ENCODE measurements around the gene TTC24.
"Not testable (repeated sequence)": the region's sequence is repeated elsewhere in the genome, so short reads cannot be mapped to it uniquely, and the experiment has no call there.

Gene TTC24

GRCh38 chr1:156612666-156613065, 33.1 kb downstream of the TTC24 start:
- DNase-seq = no peak

DNA sequence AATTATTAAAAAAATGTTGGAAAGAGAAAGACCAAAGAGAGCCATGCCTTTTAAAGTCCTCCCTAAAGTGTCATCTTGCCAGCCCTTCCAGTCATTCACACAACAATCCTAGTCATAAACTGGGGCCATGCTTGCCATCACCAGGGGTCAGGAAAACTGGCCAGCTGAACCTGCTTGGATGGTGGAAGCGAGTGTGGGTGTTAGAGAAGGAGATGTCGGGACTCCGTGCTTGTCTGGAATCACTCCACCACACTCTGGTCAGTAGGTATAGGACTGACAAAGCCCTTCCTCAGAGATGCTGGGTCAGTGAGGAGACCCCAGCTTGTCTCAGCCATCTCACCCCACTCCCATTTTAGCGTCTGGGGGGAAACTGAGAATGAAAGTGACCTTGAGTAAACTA, 36.4 kb downstream of the TTC24 start:
- no peak for DNase-seq

DNA sequence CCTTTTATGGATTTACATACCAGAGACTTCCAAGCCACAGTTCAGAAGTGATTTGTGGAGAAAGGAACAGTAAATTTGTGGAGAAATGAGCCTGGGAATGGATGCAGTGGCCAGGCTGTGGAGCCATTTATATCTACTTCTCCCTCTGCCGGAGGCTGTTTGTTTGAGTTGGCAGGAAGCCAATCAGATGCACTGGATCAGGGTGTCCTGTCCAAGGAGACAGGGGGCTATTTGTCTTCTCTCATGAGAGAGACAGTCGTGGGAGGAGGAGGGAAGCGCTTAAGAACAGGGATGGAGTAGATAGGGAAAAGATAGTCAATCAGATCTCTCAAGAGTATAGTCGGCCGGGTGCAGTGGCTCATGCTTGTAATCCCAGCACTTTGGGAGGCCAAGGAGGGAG, 36.9 kb downstream of the TTC24 start:
- no peak for DNase-seq

- DNase-seq = no peak
These were observed 39.5 kb downstream of the TTC24 start, which contains the start of gene HAPLN2 for GRCh38 chr1:156618853-156619581. TSS of gene HAPLN2 (plus strand) at chr1:156619415. CDS start at chr1:156623491, 4,076 bp downstream.

DNA sequence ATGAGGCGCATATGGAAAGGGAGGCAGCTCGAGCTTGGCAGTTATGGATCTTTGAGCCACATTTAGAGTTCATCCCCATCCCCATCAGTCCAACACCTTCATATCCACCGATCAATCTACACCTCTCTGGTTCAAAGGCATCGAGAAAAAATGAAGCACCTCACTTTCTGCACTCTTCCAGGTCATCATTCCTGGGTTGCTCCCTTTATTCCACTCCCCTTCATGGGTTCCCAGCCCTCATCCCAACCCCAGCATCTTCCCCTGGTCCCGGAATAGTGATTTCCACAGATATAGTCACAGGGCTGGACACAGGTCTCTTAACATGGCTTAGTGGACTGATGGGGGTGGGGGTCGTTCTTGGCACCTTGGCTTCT, 40.0 kb downstream of the TTC24 start:
- no peak for DNase-seq

- DNase-seq = no peak
These were observed 43.2 kb downstream of the TTC24 start for GRCh38 chr1:156622581-156623297.

GRCh38 chr1:156623946-156624813, 44.7 kb downstream of the TTC24 start:
- peak; percentile 71 to 86 for DNase-seq

- DNase-seq = no peak
These were observed 45.4 kb downstream of the TTC24 start for GRCh38 chr1:156624814-156625435.

GRCh38 chr1:156625436-156626078, 46.0 kb downstream of the TTC24 start:
- DNase-seq = peak; percentile 34 to 51

- no peak for DNase-seq
These were observed 46.5 kb downstream of the TTC24 start for GRCh38 chr1:156626079-156626438.

DNA sequence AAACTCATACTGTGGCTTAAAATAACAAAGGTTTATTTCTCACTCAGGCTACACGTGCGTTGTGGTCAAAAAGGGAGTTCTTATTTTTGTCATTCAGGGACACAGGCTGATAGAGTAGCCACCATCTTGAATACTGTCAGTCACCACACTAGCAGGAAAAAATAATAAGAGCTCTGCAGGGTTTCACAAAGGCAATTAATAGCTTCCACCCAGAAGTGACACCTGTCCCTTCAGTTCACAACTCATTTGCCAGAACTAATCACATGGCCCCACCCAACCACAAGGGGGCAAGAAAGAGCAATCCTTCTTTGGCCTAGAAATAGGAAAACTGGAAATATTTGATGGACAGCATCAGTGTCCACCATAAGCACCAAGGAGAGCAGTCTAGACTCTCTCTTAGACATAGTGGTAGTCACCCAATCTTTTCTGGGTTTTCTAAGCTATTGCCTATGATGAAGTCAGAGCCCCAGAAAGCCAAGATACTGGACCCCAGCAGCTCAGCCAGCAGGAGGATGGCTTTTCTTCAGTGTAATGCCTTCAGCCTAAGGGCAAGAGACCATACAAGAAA, 47.9 kb downstream of the TTC24 start:
- DNase-seq = peak; percentile 27 to 64

DNA sequence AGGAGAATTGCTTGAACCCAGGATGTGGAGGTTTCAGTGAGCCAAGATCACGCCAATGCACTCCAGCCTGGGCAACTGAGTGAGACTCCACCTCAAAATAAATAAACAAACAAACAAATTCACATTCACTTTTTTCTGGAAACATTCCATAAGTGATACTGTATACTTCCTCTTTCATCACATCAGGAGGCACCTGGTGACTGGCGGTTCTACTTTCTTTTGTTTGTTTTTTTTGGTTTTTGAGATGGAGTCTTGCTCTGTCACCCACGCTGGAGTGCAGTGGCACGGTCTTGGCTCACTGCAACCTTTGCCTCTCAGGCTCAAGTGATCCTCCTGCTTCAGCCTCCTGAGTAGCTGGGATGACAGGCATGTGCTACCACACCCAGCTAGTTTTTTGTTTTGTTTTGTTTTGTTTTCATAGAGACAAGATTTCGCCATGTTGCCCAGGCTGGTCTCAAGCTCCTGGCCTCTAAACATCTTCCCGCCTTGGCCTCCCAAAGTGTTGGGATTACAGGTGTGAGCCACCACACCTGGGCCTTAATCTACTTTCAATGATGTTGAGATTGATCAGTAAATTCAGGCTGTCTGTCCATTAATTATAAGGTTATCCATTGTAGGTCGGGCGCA, 50.4 kb downstream of the TTC24 start:
- no peak for DNase-seq

DNA sequence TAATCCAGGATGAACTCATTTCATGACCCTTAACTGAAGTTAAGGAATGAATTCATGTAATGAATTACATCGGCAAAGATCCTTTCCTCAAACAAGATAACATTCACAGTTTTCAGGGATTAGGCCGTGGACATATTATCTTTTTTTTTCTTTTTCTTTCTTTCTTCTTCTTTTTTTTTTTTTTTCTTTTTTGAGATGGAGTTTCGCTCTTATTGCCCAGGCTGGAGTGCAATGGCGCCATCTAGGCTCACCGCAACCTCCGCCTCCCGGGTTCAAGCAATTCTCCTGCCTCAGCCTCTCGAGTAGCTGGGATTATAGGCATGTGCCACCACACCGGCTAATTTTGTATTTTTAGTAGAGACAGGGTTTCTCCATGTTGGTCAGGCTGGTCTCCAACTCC, 51.6 kb downstream of the TTC24 start:
- DNase-seq = not testable (repeated sequence)

DNA sequence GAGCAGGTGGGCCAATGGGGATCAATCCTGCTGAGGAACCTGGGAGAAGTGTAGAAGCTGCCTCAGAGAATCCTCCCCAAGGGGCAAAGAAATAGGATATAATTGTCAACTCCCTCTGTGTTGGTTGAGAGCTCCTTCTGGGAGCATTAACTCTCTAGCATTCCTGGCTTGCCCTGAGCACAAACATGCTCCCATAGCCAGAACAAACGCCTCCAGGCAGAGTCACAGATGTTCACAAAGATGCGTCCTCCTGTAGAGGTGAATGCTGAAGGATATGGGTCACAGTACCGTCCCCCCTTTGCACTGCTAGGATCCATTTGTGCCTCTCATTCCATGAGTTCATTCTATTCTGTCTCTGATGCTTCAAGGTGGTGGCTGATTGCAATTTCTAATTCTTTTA, 52.8 kb downstream of the TTC24 start:
- DNase-seq = no peak

All from NCI-H1930 (cell line).